HG03575 (cell line): ENCODE results near the gene SRC.

Experiments
- ATAC-seq: cut with Tn5 transposase; IDR thresholded peaks from one replicate; pipeline ENCODE4 v1.9.1; 2021; ENCODE audit not compliant: unreplicated experiment, insufficient number of reproducible peaks, low FRiP score; ENCODE audit errors: extremely low read depth

SRC gene

GRCh38 chr20:37389844-37390275, 43.9 kb downstream of the SRC start:
- ATAC-seq: no peak

- ATAC-seq: no peak
Observed at GRCh38 chr20:37390503-37390890, 44.6 kb downstream of the SRC start.

DNA sequence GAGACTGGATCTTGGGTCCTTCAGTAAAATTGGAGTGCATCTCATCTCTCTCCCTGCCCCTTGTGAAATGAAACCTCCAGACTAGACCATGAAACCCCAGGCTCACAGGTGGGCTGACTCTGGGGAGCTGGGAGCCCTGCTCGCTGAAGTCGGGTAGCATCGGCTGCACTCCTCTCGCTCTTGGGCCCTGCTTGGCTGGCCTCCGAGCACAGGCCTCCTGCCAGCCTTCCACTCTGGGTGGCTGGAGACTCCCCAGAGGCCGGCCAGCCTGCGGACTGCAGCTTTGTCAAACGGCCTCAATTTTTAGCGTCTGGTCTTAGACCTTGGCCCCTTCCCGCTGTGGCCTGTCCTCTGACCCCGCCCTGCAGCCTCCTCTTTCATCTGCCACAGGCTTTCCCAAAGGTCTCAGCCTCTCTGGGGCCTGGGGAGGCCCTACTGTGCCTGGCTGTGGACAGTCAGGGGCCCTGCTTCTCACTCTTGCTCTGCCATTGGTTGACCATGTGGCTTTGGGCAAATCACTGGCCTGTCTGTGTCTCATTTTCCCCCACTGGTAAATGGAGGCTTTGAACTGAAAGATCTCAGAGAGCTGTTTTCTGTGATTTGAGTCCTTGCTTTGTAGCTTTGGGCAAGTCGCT, 45.1 kb downstream of the SRC start:
- ATAC-seq: no peak

GRCh38 chr20:37392441-37393195, 46.7 kb downstream of the SRC start:
- no peak for ATAC-seq

DNA sequence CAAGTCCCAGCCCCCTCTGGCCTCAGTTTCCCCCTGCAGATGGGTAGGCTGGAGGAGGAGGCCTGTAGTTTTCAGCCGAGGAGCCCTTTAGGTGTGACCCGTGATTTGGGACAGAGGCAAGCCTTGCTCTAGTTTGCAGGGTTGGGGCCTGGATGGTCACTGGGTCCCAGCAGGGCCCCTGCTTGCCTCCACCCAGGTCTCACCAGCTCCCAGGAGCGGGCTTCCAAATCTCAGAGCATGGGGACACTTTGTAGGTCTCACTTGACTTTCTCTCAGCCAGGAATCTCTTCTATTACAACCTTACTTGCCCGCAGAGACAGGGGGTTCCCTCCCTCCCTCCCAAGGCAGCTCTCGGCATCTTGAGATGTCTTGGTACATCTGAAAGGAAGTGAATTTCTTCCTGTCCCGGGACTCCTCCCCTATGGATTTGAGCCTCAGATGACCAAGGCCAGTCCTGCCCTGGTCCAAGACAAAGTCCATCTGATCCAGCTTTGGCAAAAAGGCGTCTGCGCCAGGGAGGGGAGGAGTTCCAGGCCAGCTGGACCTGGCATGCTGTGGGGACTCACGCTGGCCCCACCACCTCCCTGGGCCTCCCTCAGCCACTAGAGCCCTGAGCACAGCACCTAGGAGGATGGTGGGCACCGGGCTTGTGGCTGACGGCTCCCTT, 47.4 kb downstream of the SRC start:
- ATAC-seq: no peak

- ATAC-seq: no peak
Observed at GRCh38 chr20:37393863-37394542, 48.1 kb downstream of the SRC start.

GRCh38 chr20:37394543-37395409, 48.8 kb downstream of the SRC start:
- ATAC-seq: no peak

DNA sequence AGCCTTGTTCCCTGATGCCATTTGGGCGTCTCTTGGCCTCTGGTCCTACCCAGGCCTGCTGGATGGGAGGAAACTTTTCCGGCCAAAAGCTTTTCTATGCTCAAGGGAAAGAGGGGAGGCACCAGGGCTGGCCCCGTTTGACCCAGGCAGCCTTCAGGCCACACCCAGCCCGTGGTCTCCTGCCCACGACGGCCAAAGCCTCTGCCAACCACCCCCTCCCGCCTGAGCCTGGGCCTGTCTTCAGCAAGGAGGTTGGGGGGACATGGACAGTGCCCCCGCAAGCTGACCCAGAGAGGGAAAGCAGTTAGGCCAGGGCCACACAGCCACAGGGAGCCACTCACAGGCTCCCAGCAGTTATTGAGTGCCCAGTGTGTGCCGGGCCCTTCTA, 49.5 kb downstream of the SRC start:
- no peak for ATAC-seq

DNA sequence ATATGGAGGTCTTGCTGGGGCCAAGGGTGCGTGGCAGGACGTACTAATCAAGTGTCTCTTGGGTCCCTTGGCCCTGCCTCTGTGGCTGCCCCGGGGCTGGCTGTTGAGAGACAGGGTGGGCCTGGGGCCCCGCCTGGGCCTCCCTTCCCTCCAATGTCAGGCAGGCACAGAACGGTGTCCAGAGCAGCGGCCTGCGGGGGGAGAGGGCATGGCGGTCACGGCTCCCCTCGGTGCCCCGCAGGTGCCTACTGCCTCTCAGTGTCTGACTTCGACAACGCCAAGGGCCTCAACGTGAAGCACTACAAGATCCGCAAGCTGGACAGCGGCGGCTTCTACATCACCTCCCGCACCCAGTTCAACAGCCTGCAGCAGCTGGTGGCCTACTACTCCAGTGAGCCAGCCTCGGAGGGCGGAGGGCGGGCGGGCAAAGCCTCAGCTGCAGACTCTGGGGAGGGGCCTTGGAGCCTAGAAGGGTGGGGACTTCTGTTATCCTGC, 50.0 kb downstream of the SRC start:
- no peak for ATAC-seq

- ATAC-seq: no peak
Observed at GRCh38 chr20:37396416-37397075, 50.6 kb downstream of the SRC start.

GRCh38 chr20:37397076-37397953, 51.4 kb downstream of the SRC start:
- ATAC-seq: no peak

- ATAC-seq: no peak
Observed at GRCh38 chr20:37397954-37398749, 52.2 kb downstream of the SRC start.

DNA sequence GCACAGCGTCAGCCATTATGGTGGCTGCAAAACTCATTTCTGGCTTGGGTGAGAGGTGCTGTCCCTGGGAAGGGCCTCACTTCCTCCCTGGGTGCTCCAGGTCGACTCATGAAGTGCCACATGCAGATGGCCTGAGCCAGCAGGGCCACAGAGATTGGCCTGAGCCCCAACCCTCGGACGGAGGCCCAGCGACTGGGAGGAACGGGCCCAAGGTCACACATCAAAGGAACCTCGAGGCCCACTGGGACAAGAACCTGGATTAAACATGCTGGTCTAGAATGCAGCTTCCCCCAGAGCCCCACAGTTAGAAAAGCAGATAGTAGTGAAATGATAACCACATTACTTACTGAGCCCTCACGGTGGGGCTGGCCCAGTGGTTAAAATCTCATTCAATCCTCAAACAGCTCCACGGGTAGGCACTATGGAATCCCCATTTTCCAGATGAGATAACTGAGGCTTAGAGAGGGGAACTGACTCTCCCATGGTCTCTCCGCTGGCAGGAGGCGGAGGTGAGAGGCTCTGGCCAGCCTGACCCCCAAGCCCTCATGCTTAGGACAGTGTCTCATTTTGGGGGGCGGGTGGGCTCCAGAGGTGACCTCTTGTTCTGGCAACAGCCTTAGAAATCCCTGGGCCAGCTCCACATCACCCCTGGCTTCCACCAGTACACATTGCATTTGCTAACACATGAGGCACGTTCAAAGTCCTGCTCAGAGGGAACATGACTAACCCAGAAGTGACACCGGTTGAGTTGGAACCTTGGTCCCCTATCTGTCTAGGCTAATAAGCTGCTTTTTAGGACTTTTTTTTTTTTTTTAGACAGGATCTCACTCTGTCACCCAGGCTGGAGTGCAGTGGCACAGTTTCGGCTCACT, 53.0 kb downstream of the SRC start:
- ATAC-seq: no peak

DNA sequence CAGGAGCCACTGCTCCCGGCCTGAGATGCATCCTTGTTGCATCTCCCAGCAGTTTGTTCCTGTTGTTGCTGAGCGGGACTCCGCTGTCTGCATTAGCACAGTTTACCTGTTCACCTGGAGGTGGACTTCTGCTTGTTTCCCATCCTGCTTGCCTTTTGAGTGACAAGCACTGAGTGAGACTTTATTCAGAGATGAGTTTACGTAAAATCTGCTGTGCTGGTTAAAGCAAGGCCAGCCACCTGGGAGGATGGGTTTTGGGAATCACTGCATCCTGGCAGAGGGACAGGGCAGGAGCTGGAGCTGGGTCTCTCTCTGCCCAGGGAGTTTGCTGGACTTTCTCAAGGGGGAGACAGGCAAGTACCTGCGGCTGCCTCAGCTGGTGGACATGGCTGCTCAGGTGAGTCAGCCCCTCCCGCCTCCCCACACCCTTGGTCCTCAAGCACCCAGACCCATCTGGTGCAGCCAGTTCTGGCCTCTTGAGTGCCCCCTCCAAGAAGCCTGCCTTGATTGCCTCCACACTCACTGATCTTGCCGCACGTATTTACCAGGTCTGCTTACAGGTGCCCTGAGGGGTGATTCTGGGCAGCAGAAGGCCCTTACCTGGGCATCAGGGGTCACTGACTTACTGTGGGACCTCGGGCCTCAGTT, 55.5 kb downstream of the SRC start:
- ATAC-seq: no peak

GRCh38 chr20:37401930-37402675, 56.2 kb downstream of the SRC start:
- ATAC-seq: no peak
